Stimulated activated CD8-positive, alpha-beta memory T cell treated with anti-CD3 and anti-CD28 coated beads, Interleukin-7, amount 100 ng/mL, for 24 hours (primary cell): ENCODE results near the gene GZMM.

Experiments
- DNase-seq: peaks from one replicate; pipeline ENCODE4 v3.0.0-alpha.2; 2020; ENCODE audit warnings: low read depth

Gene GZMM

GRCh38 chr19:512547-513365 lies 31.1 kb upstream of the GZMM start:
- no peak for DNase-seq

- no peak for DNase-seq
These were observed 30.3 kb upstream of the GZMM start for GRCh38 chr19:513368-514165.

- no peak for DNase-seq
These were observed 29.6 kb upstream of the GZMM start for GRCh38 chr19:514166-514663.

- no peak for DNase-seq
These were observed 25.9 kb upstream of the GZMM start for GRCh38 chr19:517721-518597.

GRCh38 chr19:518598-519231 lies 25.1 kb upstream of the GZMM start:
- no peak for DNase-seq

- no peak for DNase-seq
These were observed 24.4 kb upstream of the GZMM start for GRCh38 chr19:519449-519865.

- no peak for DNase-seq
These were observed 21.1 kb upstream of the GZMM start for GRCh38 chr19:522726-523125.

- no peak for DNase-seq
These were observed 19.7 kb upstream of the GZMM start for GRCh38 chr19:524062-524674.

GRCh38 chr19:525029-525428 lies 18.8 kb upstream of the GZMM start:
- DNase-seq, result no peak

- no peak for DNase-seq
These were observed 17.9 kb upstream of the GZMM start for GRCh38 chr19:525857-526419.

- DNase-seq, result no peak
These were observed 13.5 kb upstream of the GZMM start for GRCh38 chr19:530134-531008.

GRCh38 chr19:531009-531752 lies 12.7 kb upstream of the GZMM start:
- peak; percentile 70 for DNase-seq

- DNase-seq, result no peak
These were observed 11.9 kb upstream of the GZMM start, which contains the start of gene CDC34 for GRCh38 chr19:531753-532560. Gene CDC34 (plus strand): TSS chr19:531760. CDS start chr19:531932, 172 bp downstream.

- no peak for DNase-seq
These were observed 11.1 kb upstream of the GZMM start for GRCh38 chr19:532561-533363.

GRCh38 chr19:533364-534058 lies 10.3 kb upstream of the GZMM start:
- DNase-seq, result no peak

- no peak for DNase-seq
These were observed 9.8 kb upstream of the GZMM start for GRCh38 chr19:534088-534487.
